Measurements from ENCODE around the gene MREG. TPM values are rescaled to one million over a fixed set of nuclear protein-coding genes. Genes with fewer than 3 reads are reported as not detected.
"Not testable (repeated sequence)": the region's sequence is repeated elsewhere in the genome, so short reads cannot be mapped to it uniquely, and the experiment has no call there.

Gene MREG
- total RNA-seq, 1 donor from 2014 or later = 0.32 TPM

- DNase-seq (ENCODE audit: low spot score) = no peak
- intact Hi-C loops (cut with DNase I) = no loop called here
Observed at GRCh38 chr2:216023055-216023648, 9.8 kb upstream of the MREG start.

GRCh38 chr2:216021768-216022565, 8.6 kb upstream of the MREG start:
- no peak for DNase-seq (ENCODE audit: low spot score)
- intact Hi-C loops (cut with DNase I) = no loop called here

GRCh38 chr2:216018709-216019108, 5.4 kb upstream of the MREG start:
- no peak for DNase-seq (ENCODE audit: low spot score)
- intact Hi-C loops (cut with DNase I) = no loop called here

- no peak for DNase-seq (ENCODE audit: low spot score)
- intact Hi-C loops (cut with DNase I) = no loop called here
Observed at GRCh38 chr2:216017365-216017764, 4.0 kb upstream of the MREG start.

- no peak for DNase-seq (ENCODE audit: low spot score)
- intact Hi-C loops (cut with DNase I) = no loop called here
Observed at GRCh38 chr2:216016581-216016980, 3.2 kb upstream of the MREG start.

- intact Hi-C loops (cut with DNase I) = no loop called here
- no peak for DNase-seq (ENCODE audit: low spot score)
Observed at GRCh38 chr2:216015722-216016464, 2.5 kb upstream of the MREG start.

GRCh38 chr2:216014986-216015385, 1.6 kb upstream of the MREG start:
- intact Hi-C loops (cut with DNase I) = no loop called here
- DNase-seq (ENCODE audit: low spot score) = no peak

GRCh38 chr2:216014006-216014405, 655 bp upstream of the MREG start:
- no peak for DNase-seq (ENCODE audit: low spot score)
- intact Hi-C loops (cut with DNase I) = no loop called here

- intact Hi-C loops (cut with DNase I) = no loop called here
- no peak for DNase-seq (ENCODE audit: low spot score)
Observed at GRCh38 chr2:216012830-216013079, 596 bp downstream of the MREG start.

GRCh38 chr2:216012133-216012829, 1.1 kb downstream of the MREG start:
- intact Hi-C loops (cut with DNase I) = no loop called here
- no peak for DNase-seq (ENCODE audit: low spot score)

GRCh38 chr2:216009215-216009614, 4.1 kb downstream of the MREG start:
- DNase-seq (ENCODE audit: low spot score); intact Hi-C loops (cut with DNase I): not testable (repeated sequence)

GRCh38 chr2:216008387-216008786, 5.0 kb downstream of the MREG start:
- intact Hi-C loops (cut with DNase I) = no loop called here

GRCh38 chr2:216006164-216006663, 7.1 kb downstream of the MREG start:
- no peak for DNase-seq (ENCODE audit: low spot score)
- intact Hi-C loops (cut with DNase I) = no loop called here

More at GRCh38 chr2:216008387-216008786, 5.0 kb downstream of the MREG start:
- no peak for DNase-seq (ENCODE audit: low spot score)

GRCh38 chr2:216004697-216005283, 8.6 kb downstream of the MREG start:
- intact Hi-C loops (cut with DNase I) = no loop called here
- DNase-seq (ENCODE audit: low spot score) = no peak

GRCh38 chr2:216003876-216004696, 9.3 kb downstream of the MREG start:
- intact Hi-C loops (cut with DNase I) = no loop called here
- no peak for DNase-seq (ENCODE audit: low spot score)

- intact Hi-C loops (cut with DNase I) = no loop called here
Observed at GRCh38 chr2:216002693-216003092, 10.7 kb downstream of the MREG start.

GRCh38 chr2:216002101-216002678, 11.2 kb downstream of the MREG start:
- intact Hi-C loops (cut with DNase I) = no loop called here
- DNase-seq (ENCODE audit: low spot score) = no peak

More at GRCh38 chr2:216002693-216003092, 10.7 kb downstream of the MREG start:
- no peak for DNase-seq (ENCODE audit: low spot score)
